ENCODE results near the gene B2M. TPM values are rescaled to one million over a fixed set of nuclear protein-coding genes. Genes with fewer than 3 reads are reported as not detected.
"Not testable (repeated sequence)": the region's sequence is repeated elsewhere in the genome, so short reads cannot be mapped to it uniquely, and the experiment has no call there.

The B2M gene
- total RNA-seq, 4 donors from 2014 or later = 2,056 to 2,934 (median 2,402) TPM

DNA sequence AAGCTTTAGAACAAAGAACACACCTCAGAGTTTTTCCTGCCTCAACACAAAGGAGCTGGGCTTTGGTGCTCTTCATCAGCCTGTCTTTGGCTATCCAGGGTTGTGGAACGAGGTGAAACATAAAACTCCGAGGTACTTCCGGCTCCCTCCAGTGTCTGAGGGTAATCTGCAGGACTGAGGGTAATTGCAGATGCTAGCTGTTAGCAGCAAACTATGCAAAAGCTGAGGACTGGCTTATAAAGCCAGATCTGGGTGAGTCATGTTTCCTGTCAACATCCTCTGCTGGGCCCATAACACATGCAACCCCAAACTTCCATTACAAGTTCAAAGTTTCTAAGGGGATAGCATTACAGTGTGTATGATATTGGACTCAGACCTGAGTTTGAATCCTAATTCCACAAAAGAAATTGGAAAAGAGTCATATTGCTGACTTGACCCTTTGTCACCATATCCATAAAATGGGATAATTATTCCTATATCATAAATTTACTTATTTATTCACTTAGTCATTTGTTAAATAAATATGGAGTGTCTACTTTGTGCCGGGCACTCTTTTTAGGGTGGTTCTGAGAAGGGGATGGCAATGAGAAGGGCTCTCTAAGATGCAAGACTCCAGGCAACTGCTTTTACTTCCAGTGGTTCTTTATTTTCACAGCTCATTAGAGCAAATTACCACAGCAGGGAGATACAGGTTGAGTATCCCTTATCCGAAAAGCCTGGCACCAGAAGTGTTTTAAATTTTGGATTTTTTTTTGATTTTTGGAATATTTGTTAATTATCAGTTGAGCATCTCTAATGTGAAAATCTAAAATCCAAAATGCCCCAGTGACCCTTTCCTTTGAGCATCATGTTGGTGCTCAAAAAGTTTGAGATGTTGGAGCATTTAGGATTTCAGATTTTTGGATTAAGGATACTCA, 15.5 kb downstream of the B2M start:
- Histone ChIP-seq H3K9me3 (no peaks in the 10 kb centered on the region), H3K4me3 (peak overlapping the region in 1 of 4 donors; percentile 26), H3K36me3 (peaks cover 0 to 5% (median 0%) of the 10 kb centered on the region in 3 donors), H3K4me1 (peaks cover 0 to 49% (median 28%) of the 10 kb centered on the region in 4 donors), H3K27ac (peak overlapping the region in 3 of 4 donors; percentile 94 to 100 (median 99)), H3K27me3 (no peaks in the 10 kb centered on the region)
- TF ChIP-seq EP300 (IDR thresholded peaks at IDR 0.05) (peak in 1 of 2 donors; percentile 89), POLR2A (IDR thresholded peaks at IDR 0.05) (peak; percentile 7 to 28)
- TF ChIP-seq, protein P1, sequence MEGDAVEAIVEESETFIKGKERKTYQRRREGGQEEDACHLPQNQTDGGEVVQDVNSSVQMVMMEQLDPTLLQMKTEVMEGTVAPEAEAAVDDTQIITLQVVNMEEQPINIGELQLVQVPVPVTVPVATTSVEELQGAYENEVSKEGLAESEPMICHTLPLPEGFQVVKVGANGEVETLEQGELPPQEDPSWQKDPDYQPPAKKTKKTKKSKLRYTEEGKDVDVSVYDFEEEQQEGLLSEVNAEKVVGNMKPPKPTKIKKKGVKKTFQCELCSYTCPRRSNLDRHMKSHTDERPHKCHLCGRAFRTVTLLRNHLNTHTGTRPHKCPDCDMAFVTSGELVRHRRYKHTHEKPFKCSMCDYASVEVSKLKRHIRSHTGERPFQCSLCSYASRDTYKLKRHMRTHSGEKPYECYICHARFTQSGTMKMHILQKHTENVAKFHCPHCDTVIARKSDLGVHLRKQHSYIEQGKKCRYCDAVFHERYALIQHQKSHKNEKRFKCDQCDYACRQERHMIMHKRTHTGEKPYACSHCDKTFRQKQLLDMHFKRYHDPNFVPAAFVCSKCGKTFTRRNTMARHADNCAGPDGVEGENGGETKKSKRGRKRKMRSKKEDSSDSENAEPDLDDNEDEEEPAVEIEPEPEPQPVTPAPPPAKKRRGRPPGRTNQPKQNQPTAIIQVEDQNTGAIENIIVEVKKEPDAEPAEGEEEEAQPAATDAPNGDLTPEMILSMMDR (IDR thresholded peaks at IDR 0.05) = no peak
- peak in 1 of 2 donors; percentile 37 for DNase-seq (ENCODE audit: low spot score in 2 of 2)
- 33 to 34% methylated on average over 5 of the region's 5 CpGs for WGBS, 2 donors

DNA sequence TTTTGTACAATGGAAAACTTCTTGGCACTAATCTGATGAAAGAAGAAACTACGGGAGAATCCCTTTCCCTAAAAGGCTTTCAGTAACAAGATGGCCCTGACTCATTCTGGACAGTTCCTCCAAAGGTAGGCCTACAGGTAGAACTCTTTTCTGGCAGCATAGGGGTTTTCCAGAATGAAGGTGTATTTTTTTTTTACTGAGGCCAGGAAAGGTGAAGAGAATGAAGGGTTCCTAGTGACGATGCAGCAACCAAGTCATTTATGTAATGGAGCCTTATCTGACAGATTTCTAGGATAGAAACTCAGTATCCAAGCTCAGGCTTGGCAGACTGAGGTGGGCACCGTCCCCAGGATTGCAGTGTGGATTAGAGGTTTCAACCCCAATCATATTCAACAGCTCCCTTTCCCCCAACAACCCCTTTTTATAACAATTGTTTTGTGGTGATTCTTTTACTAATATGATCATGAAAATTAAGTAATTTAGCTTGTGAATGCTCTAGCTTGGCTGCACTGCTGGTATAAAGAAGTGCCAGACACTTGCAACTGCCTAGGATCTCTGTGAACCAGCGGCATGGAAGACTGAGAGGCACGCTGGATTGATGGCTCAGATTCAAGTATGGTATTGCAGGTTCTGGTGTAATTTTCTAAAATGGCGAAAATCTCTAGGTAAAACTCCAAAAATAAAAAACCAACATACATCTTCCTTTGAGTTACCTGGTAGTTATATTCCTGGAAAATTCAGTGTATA, 16.3 kb downstream of the B2M start:
- Histone ChIP-seq H3K27ac (peak overlapping the region; percentile 94 to 100 (median 96)), H3K4me3 (no peak overlapping the region), H3K27me3 (no peaks in the 10 kb centered on the region), H3K9me3 (no peaks in the 10 kb centered on the region), H3K36me3 (peaks cover 0 to 8% (median 0%) of the 10 kb centered on the region in 3 donors), H3K4me1 (peaks cover 0 to 54% (median 30%) of the 10 kb centered on the region in 4 donors)
- 86 to 87% methylated on average over 6 of the region's 6 CpGs for WGBS, 2 donors
- no peak for DNase-seq (ENCODE audit: low spot score in 2 of 2)
- TF ChIP-seq, protein P1 (IDR thresholded peaks at IDR 0.05) = no peak
- TF ChIP-seq POLR2A (IDR thresholded peaks at IDR 0.05) (no peak), EP300 (IDR thresholded peaks at IDR 0.05) (no peak)

DNA sequence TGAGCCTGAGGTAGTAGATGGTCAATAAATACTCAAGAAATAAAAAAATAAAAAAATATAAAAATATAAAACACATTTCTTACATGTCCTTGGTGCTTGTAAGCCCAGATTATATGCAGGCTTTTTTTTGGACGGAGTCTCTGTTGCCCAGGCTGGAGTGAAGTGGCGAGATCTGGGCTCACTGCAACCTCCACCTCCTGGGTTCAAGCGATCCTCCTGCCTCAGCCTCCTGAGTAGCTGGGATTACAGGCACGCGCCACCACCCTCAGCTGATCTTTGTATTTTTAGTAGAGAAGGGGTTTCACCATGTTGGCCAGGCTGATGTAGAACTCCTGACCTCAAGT, 16.9 kb downstream of the B2M start:
- not testable (repeated sequence) for DNase-seq (ENCODE audit: low spot score in 2 of 2); H3K27me3 ChIP-seq; H3K9me3 ChIP-seq; H3K36me3 ChIP-seq
- Histone ChIP-seq H3K4me3 (peak overlapping the region; percentile 19 to 89 (median 72)), H3K27ac (peak overlapping the region; percentile 94 to 100 (median 96)), H3K4me1 (peaks cover 0 to 54% (median 30%) of the 10 kb centered on the region in 4 donors)
- WGBS, 2 donors = 42 to 62% methylated on average over 5 of the region's 5 CpGs

DNA sequence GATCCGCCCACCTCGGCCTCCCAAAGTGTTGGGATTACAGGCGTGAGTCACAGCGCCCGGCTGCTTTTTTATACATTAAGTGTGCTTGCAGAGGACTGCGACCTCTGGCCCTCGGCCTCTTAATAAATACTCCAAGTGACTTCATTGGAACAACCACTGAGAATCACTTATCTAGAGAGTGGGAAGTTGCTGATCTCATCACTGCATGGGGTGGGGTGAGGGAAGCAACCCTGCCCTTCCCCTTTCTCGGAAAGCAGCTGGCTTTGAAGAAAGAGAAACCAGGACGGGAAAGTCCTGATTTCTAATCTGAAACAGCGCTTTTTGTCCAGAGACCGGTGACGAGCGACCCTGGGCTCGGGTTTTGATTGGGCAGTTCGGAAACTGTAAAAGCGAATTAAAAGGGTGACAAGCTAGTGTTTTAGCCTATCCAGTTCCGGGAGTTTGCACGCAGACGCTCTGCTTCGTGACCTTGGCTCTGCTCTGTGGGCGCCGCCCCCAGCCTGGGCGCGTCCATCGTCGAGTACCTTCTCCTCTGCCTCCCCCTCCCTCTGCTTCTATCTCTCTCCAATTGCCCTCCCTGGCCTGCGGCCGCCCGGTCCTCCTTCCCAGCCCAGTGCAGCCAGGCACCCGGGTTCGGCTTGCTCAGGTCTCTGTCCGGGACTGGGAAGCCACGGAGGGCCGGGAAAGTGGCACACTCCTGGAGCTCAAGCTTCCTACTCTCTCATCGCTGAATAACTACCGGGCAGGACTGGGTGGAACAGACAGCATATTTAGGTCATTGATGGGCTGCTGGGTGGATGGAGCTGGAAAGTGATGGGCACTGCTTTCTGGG, 17.5 kb downstream of the B2M start:
- 0% methylated on average over 35 to 36 of the region's 36 CpGs for WGBS, 2 donors

More for the DNA sequence above, 17.5 kb downstream of the B2M start:
- H3K27ac ChIP-seq = peak overlapping the region; percentile 94 to 100 (median 96)
- peaks cover 0 to 54% (median 30%) of the 10 kb centered on the region in 4 donors for H3K4me1 ChIP-seq
- H3K9me3 ChIP-seq = no peaks in the 10 kb centered on the region
- TF ChIP-seq, protein P1 (IDR thresholded peaks at IDR 0.05) = peak in 1 of 5 experiments; percentile 31
- peak; percentile 84 to 91 for TF ChIP-seq POLR2A (IDR thresholded peaks at IDR 0.05)
- TF ChIP-seq EP300 (IDR thresholded peaks at IDR 0.05) = peak; percentile 94 to 97
- H3K36me3 ChIP-seq = peaks cover 0 to 8% (median 0%) of the 10 kb centered on the region in 3 donors
- no peaks in the 10 kb centered on the region for H3K27me3 ChIP-seq
- peak overlapping the region; percentile 63 to 89 (median 82) for H3K4me3 ChIP-seq
- DNase-seq (ENCODE audit: low spot score in 2 of 2) = peak; percentile 94 to 98
